Transverse colon (tissue), 4 donors: ENCODE measurements around the gene MUC5B. TPM values are rescaled to one million over a fixed set of nuclear protein-coding genes. Genes with fewer than 3 reads are reported as not detected.

Experiments used
- DNase-seq: peaks from one replicate; pipeline ENCODE4 v3.0.0-alpha.2; 2019
- H3K27ac ChIP-seq, 4 donors: fragments of 200-600 bp; sonication (generic); 2 replicates each; pipeline ENCODE4 v1.5.1; 2016 to 2018; ENCODE audit warnings: inconsistent platforms in 4 of 4
- H3K27me3 ChIP-seq: fragments of 200-600 bp; sonication (generic); 2 replicates; pipeline ENCODE4 v1.5.1; 2017; ENCODE audit warnings: inconsistent platforms
- H3K36me3 ChIP-seq, 4 donors: fragments of 200-600 bp; sonication (generic); 2 replicates each; pipeline ENCODE4 v1.5.1; 2017 to 2019; ENCODE audit warnings: inconsistent platforms in 4 of 4
- H3K4me1 ChIP-seq, 4 donors: fragments of 200-600 bp; sonication (generic); 2 replicates each; pipeline ENCODE4 v1.5.1; 2017 to 2020; ENCODE audit warnings: inconsistent platforms in 4 of 4
- H3K4me3 ChIP-seq, 4 donors: fragments of 200-600 bp; sonication (generic); 1 replicate in 1 of 4; 2 replicates in 3 of 4; pipeline versions ENCODE4 v1.5.1 to v1.6.1; 2017 to 2019; ENCODE audit warnings: inconsistent platforms in 4 of 4
- H3K9me3 ChIP-seq, 2 donors: fragments of 200-600 bp; sonication (generic); 2 replicates each; pipeline ENCODE4 v1.5.1; 2017 to 2019; ENCODE audit warnings: inconsistent platforms in 2 of 2
- EP300 ChIP-seq: sonication (generic); formaldehyde crosslinking; IDR thresholded peaks from one replicate; pipeline ENCODE4 v1.6.1; 2017; ENCODE audit warnings: antibody characterized with exemption, low read depth
- POLR2A ChIP-seq: fragments of 450-650 bp; IDR thresholded peaks from one replicate; pipeline ENCODE4 v1.6.1; 2016; ENCODE audit warnings: antibody characterized with exemption, mild to moderate bottlenecking, moderate library complexity
- POLR2AphosphoS5 ChIP-seq, 3 donors: sonication (generic); formaldehyde crosslinking; IDR thresholded peaks; one replicate each; pipeline ENCODE4 v1.6.1; 2016; ENCODE audit warnings: antibody characterized with exemption in 3 of 3
- WGBS, 2 donors: methylation state at CpG; one replicate each; pipeline ENCODE4 v1.1.5; 2018; ENCODE audit warnings: low coverage in 1 of 2; 5-methylcytosine and 5-hydroxymethylcytosine counted together
- in situ Hi-C, 4 donors: fragments of 200-750 bp; cut with MboI; loops; one replicate each; pipeline versions ENCODE4 v1.15.0 to v1.15.1; 2017; ENCODE audit warnings: low sequenced_read_pairs in 3 of 4, low pct_ligation_motif_present in 1 of 4, low pct_unique_long_range_greater_than_20kb in 1 of 4
- intact Hi-C: fragments of 100-400 bp; cut with DNase I; formaldehyde crosslinking; loops from one replicate; pipeline ENCODE4 v1.15.1; 2023; ENCODE audit warnings: low total_unique reads
- total RNA-seq, 4 donors: library from RNA; depleted of rRNA; stranded (reverse); fragments of >200 nt; gene quantifications; one replicate each; pipeline ENCODE4 v1.1.0, GENCODE V29; 2016
- TF ChIP-seq, protein P1 (sequence below), 5 experiments: fragments of 200-600 bp in 3 of 5; fragments of 450-650 bp in 2 of 5; sonication (generic) in 3 of 5; IDR thresholded peaks; 1 replicate in 2 of 5; 2 replicates in 3 of 5; pipeline ENCODE4 v1.5.1; 2016 to 2017; ENCODE audit warnings: antibody characterized with exemption in 5 of 5, inconsistent platforms in 3 of 5, mild to moderate bottlenecking in 2 of 5, moderate library complexity in 1 of 5

MUC5B gene
- total RNA-seq, 4 donors from 2014 or later = 58.0 to 825 (median 85.6) TPM

DNA sequence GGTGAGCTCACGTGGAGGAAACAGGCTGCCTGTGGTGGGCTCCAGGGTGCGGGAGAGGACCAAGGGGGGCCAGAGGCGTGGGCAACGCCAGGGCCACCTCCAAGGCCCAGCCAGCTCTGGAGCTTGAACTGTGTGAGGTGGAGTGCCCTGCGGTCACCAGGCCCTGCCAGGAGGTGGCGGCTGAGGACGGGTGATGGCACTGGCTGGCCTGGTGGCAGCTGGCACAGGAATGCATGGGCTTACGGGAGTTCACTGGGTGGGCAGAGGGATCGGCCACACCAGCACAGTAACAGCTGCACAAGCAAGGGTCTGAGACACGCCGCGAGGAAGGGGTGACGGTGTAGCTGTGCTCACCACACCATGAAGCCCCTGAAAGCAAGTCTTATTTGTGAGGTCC is 70.8 kb downstream of the MUC5B start:
- no peak overlapping the region for H3K4me3 ChIP-seq
- 83% methylated on average over 13 of the region's 13 CpGs; no CpG with 5 or more reads in 1 of the 2 donors for WGBS, 2 donors
- no peaks in the 10 kb centered on the region for H3K9me3 ChIP-seq
- peak; percentile 31 for DNase-seq
- intact Hi-C loops = no loop called here
- in situ Hi-C loops = loop anchor here in 3 of 4 donors (25.0 kb wide), 1 partner anchor 219 kb away; no protein-coding TSS in a partner anchor
- peaks cover 13 to 15% (median 14%) of the 10 kb centered on the region in 4 donors for H3K4me1 ChIP-seq
- TF ChIP-seq, protein P1, sequence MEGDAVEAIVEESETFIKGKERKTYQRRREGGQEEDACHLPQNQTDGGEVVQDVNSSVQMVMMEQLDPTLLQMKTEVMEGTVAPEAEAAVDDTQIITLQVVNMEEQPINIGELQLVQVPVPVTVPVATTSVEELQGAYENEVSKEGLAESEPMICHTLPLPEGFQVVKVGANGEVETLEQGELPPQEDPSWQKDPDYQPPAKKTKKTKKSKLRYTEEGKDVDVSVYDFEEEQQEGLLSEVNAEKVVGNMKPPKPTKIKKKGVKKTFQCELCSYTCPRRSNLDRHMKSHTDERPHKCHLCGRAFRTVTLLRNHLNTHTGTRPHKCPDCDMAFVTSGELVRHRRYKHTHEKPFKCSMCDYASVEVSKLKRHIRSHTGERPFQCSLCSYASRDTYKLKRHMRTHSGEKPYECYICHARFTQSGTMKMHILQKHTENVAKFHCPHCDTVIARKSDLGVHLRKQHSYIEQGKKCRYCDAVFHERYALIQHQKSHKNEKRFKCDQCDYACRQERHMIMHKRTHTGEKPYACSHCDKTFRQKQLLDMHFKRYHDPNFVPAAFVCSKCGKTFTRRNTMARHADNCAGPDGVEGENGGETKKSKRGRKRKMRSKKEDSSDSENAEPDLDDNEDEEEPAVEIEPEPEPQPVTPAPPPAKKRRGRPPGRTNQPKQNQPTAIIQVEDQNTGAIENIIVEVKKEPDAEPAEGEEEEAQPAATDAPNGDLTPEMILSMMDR (IDR thresholded peaks at IDR 0.05) = peak in 3 of 5 experiments; percentile 33 to 55 (median 42)
- no peak for TF ChIP-seq POLR2A
- no peak overlapping the region for H3K27ac ChIP-seq
- no peaks in the 10 kb centered on the region for H3K27me3 ChIP-seq
- H3K36me3 ChIP-seq = peaks cover 0 to 21% (median 4%) of the 10 kb centered on the region in 4 donors

DNA sequence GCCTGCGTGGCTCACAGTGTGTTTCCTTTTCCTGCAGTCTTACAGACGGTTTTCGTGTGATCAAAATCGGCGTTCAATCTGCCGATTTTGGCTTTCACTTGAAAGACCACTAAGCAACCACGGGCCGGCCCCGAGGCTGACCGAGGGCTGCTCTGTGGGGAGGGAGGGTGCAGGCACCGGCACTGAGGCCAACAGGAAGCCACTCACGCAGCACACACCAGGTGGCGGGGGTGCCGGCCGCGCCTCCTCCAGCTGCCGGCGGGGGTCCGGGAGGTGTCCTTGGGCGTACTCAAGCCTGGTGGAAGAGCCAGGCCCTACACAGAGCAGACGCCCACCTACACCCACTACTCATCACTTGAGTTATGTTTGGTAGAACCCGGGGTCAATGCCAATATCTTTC is 72.2 kb downstream of the MUC5B start:
- peak; percentile 7 for DNase-seq
- peaks cover 23 to 29% (median 26%) of the 10 kb centered on the region in 4 donors for H3K4me1 ChIP-seq
- H3K4me3 ChIP-seq = no peak overlapping the region
- H3K36me3 ChIP-seq = peaks cover 0 to 11% (median 2%) of the 10 kb centered on the region in 4 donors
- intact Hi-C loops (no loop called here), in situ Hi-C loops (loop anchor here in 3 of 4 donors (25.0 kb wide), 1 partner anchor 217 kb away; no protein-coding TSS in a partner anchor)
- no peak overlapping the region for H3K27ac ChIP-seq
- 92% methylated on average over 22 of the region's 22 CpGs; no CpG with 5 or more reads in 1 of the 2 donors for WGBS, 2 donors
- TF ChIP-seq POLR2A = no peak
- TF ChIP-seq, protein P1 (IDR thresholded peaks at IDR 0.05) = no peak
- no peak for TF ChIP-seq POLR2AphosphoS5 (IDR thresholded peaks at IDR 0.05)
- TF ChIP-seq EP300 = no peak
- no peaks in the 10 kb centered on the region for H3K9me3 ChIP-seq
- no peaks in the 10 kb centered on the region for H3K27me3 ChIP-seq

- TF ChIP-seq POLR2AphosphoS5 (IDR thresholded peaks at IDR 0.05) (no peak), EP300 (no peak), POLR2A (no peak)
- TF ChIP-seq, protein P1 (IDR thresholded peaks at IDR 0.05) = no peak
- WGBS, 2 donors = 97% methylated on average over 23 of the region's 23 CpGs; no CpG with 5 or more reads in 1 of the 2 donors
- peaks cover 0 to 6% (median 2%) of the 10 kb centered on the region in 4 donors for H3K36me3 ChIP-seq
- H3K4me3 ChIP-seq = no peak overlapping the region
- no peak for DNase-seq
- no peaks in the 10 kb centered on the region for H3K27me3 ChIP-seq
- H3K4me1 ChIP-seq = peaks cover 23 to 34% (median 26%) of the 10 kb centered on the region in 4 donors
- intact Hi-C loops (no loop called here), in situ Hi-C loops (loop anchor here in 3 of 4 donors (25.0 kb wide), 1 partner anchor 217 kb away; no protein-coding TSS in a partner anchor)
- no peak overlapping the region for H3K27ac ChIP-seq
- H3K9me3 ChIP-seq = no peaks in the 10 kb centered on the region
Observed at GRCh38 chr11:1295591-1295990, 72.7 kb downstream of the MUC5B start.

DNA sequence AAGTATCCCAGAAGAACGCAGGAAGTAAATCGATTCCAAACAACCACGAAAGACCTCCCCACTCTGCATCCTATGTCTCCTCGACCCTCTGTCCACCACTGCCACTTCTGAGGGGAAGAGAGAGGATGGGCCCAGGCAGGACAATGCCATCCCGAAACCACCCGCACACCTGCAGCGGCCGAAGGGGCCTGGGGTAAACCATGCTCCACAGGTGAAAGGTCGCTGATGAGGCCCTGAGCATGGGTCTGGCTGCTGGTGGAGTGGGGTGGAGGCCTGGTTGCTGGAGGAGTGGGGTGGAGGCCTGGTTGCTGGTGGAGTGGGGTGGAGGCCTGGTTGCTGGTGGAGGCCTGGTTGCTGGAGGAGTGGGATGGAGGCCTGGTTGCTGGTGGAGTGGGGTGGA is 73.4 kb downstream of the MUC5B start:
- Histone ChIP-seq H3K36me3 (peaks cover 0 to 4% (median 2%) of the 10 kb centered on the region in 4 donors), H3K9me3 (no peaks in the 10 kb centered on the region), H3K27ac (no peak overlapping the region), H3K27me3 (no peaks in the 10 kb centered on the region), H3K4me1 (peaks cover 23 to 34% (median 26%) of the 10 kb centered on the region in 4 donors), H3K4me3 (no peak overlapping the region)
- DNase-seq = no peak
- WGBS, 2 donors = 94% methylated on average over 7 to 9 of the region's 9 CpGs
- in situ Hi-C loops (loop anchor here in 3 of 4 donors (25.0 kb wide), 1 partner anchor 216 kb away; no protein-coding TSS in a partner anchor), intact Hi-C loops (no loop called here)
- TF ChIP-seq, protein P1 (IDR thresholded peaks at IDR 0.05) = no peak
- TF ChIP-seq EP300 (no peak), POLR2AphosphoS5 (IDR thresholded peaks at IDR 0.05) (no peak), POLR2A (no peak)
